Neutrophil (primary cell): Measurements from ENCODE around the gene KLHL3.

Experiments used
- H3K27ac ChIP-seq: fragments of 200-600 bp; sonication (generic); 2 replicates; pipeline ENCODE4 v1.5.1; 2016; ENCODE audit warnings: mild to moderate bottlenecking, moderate library complexity
- H3K27me3 ChIP-seq: fragments of 200-600 bp; sonication (generic); 2 replicates; pipeline ENCODE4 v1.6.0; 2016; ENCODE audit warnings: mild to moderate bottlenecking
- H3K36me3 ChIP-seq: fragments of 200-600 bp; sonication (generic); 2 replicates; pipeline ENCODE4 v1.5.1; 2017
- H3K4me1 ChIP-seq, 2 experiments: fragments of 200-600 bp in 1 of 2; sonication (generic) in 1 of 2; 1 replicate in 1 of 2; 2 replicates in 1 of 2; pipeline versions ENCODE4 v1.5.1 to v1.6.1; 2013 to 2016; ENCODE audit warnings: low read depth in 1 of 2, low read length in 1 of 2, mild to moderate bottlenecking in 1 of 2, moderate library complexity in 1 of 2; ENCODE audit not compliant: control insufficient read depth in 1 of 2, insufficient read depth in 1 of 2
- H3K4me3 ChIP-seq, 2 experiments: fragments of 200-600 bp in 1 of 2; sonication (generic) in 1 of 2; 1 replicate in 1 of 2; 2 replicates in 1 of 2; pipeline ENCODE4 v1.5.1; 2013 to 2016; ENCODE audit warnings: low read depth in 1 of 2, low read length in 1 of 2, mild to moderate bottlenecking in 1 of 2, moderate library complexity in 1 of 2
- H3K9me3 ChIP-seq: fragments of 200-600 bp; sonication (generic); 2 replicates; pipeline ENCODE4 v1.5.1; 2016
- CTCF ChIP-seq: fragments of 200-600 bp; sonication (generic); IDR thresholded peaks from 2 replicates; pipeline ENCODE4 v1.5.1; 2016; ENCODE audit warnings: antibody characterized with exemption

KLHL3 gene

DNA sequence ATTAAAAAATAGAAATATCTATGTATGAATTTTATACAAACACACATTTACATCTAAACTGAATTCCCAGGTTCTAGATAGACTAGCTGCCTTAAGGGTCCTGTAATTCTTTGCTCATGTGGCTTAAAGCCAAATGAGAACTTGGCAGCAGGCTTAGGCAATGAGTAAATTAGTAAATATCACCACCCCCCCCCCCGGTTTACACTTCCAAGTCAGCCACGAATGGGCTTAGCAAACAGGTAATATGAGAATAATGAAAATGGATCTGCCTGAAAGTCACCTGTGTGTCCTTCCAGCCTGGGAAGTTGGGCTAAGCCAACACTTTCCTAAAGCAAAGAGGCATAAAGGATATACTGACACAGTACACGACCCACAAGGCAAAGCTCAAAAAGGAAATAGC lies 108.6 kb downstream of the KLHL3 start:
- no peaks in the 10 kb centered on the region for H3K4me1 ChIP-seq
- H3K36me3 ChIP-seq = no peaks in the 10 kb centered on the region
- no peak for TF ChIP-seq CTCF
- H3K4me3 ChIP-seq = no peak overlapping the region
- H3K27me3 ChIP-seq = no peaks in the 10 kb centered on the region
- H3K9me3 ChIP-seq = no peaks in the 10 kb centered on the region
- no peak overlapping the region for H3K27ac ChIP-seq

GRCh38 chr5:137624786-137625349 lies 111.0 kb downstream of the KLHL3 start:
- no peaks in the 10 kb centered on the region for H3K27me3 ChIP-seq
- no peak overlapping the region for H3K4me3 ChIP-seq
- no peak for TF ChIP-seq CTCF
- no peak overlapping the region for H3K27ac ChIP-seq
- no peaks in the 10 kb centered on the region for H3K36me3 ChIP-seq
- no peaks in the 10 kb centered on the region for H3K4me1 ChIP-seq
- H3K9me3 ChIP-seq = no peaks in the 10 kb centered on the region

GRCh38 chr5:137622850-137623249 lies 113.0 kb downstream of the KLHL3 start:
- Histone ChIP-seq H3K36me3 (no peaks in the 10 kb centered on the region), H3K27me3 (no peaks in the 10 kb centered on the region), H3K27ac (no peak overlapping the region), H3K4me3 (no peak overlapping the region), H3K4me1 (no peaks in the 10 kb centered on the region), H3K9me3 (no peaks in the 10 kb centered on the region)
- TF ChIP-seq CTCF = no peak

- TF ChIP-seq CTCF = no peak
- no peaks in the 10 kb centered on the region for H3K27me3 ChIP-seq
- H3K36me3 ChIP-seq = no peaks in the 10 kb centered on the region
- H3K27ac ChIP-seq = no peak overlapping the region
- no peaks in the 10 kb centered on the region for H3K9me3 ChIP-seq
- H3K4me3 ChIP-seq = no peak overlapping the region
- no peaks in the 10 kb centered on the region for H3K4me1 ChIP-seq
Observed at GRCh38 chr5:137621861-137622823, 113.7 kb downstream of the KLHL3 start.

DNA sequence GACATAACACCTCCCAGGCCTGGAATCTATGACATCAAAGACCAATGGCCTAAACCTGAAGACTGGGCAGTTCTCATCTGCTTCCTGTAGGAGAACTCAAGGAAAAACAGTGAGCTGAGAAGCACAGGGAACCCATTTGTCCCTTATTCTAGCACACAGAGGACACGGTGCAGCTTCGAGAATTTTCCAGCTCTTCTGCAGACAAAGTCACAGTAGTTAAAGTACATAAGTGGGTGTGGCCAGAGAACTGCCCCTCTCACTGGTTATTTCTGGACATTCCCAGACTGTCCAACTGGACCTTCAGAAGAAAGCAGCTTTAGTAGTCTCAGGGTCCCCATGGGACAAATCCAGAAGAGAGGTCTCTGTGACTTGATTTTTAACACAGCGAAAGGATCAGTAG lies 114.6 kb downstream of the KLHL3 start:
- Histone ChIP-seq H3K27me3 (no peaks in the 10 kb centered on the region), H3K27ac (no peak overlapping the region), H3K36me3 (no peaks in the 10 kb centered on the region), H3K4me1 (no peaks in the 10 kb centered on the region), H3K4me3 (no peak overlapping the region), H3K9me3 (no peaks in the 10 kb centered on the region)
- TF ChIP-seq CTCF = no peak
